GM18498 (cell line): ENCODE data around the gene TMEM239.
"Not testable (repeated sequence)": the region's sequence is repeated elsewhere in the genome, so short reads cannot be mapped to it uniquely, and the experiment has no call there.

Experiments
- ATAC-seq: cut with Tn5 transposase; IDR thresholded peaks from one replicate; pipeline ENCODE4 v1.9.1; 2021; ENCODE audit warnings: mild to moderate bottlenecking, moderate library complexity; ENCODE audit not compliant: unreplicated experiment

Gene TMEM239

GRCh38 chr20:2799688-2800520 lies 16.3 kb upstream of the TMEM239 start:
- no peak for ATAC-seq

- no peak for ATAC-seq
Measured at GRCh38 chr20:2800521-2801285, 15.5 kb upstream of the TMEM239 start, which contains the start of gene CPXM1. TSS of gene CPXM1 (minus strand) at chr20:2800627. CDS start at chr20:2800572, 55 bp downstream.

- ATAC-seq: no peak
Measured at GRCh38 chr20:2801286-2801728, 14.9 kb upstream of the TMEM239 start.

GRCh38 chr20:2804041-2804828 lies 11.9 kb upstream of the TMEM239 start:
- ATAC-seq: no peak

- no peak for ATAC-seq
Measured at GRCh38 chr20:2804852-2805688, 11.1 kb upstream of the TMEM239 start.

- ATAC-seq: no peak
Measured at GRCh38 chr20:2805689-2806350, 10.3 kb upstream of the TMEM239 start.

GRCh38 chr20:2806351-2806701 lies 9.8 kb upstream of the TMEM239 start:
- no peak for ATAC-seq

GRCh38 chr20:2807019-2807418 lies 9.1 kb upstream of the TMEM239 start:
- ATAC-seq: no peak

- not testable (repeated sequence) for ATAC-seq
Measured at GRCh38 chr20:2807929-2808328, 8.2 kb upstream of the TMEM239 start.

- no peak for ATAC-seq
Measured at GRCh38 chr20:2809690-2810089, 6.5 kb upstream of the TMEM239 start.

GRCh38 chr20:2812189-2812588 lies 4.0 kb upstream of the TMEM239 start:
- ATAC-seq: no peak

GRCh38 chr20:2814076-2814475 lies 2.1 kb upstream of the TMEM239 start:
- no peak for ATAC-seq

- ATAC-seq: no peak
Measured at GRCh38 chr20:2814587-2815051, 1.5 kb upstream of the TMEM239 start, which contains the start of gene C20orf141. TSS of gene C20orf141 (plus strand) at chr20:2814987. CDS start at chr20:2815185, 198 bp downstream.

- ATAC-seq: no peak
Measured at GRCh38 chr20:2815242-2815900, 793 bp upstream of the TMEM239 start.

GRCh38 chr20:2816583-2817340 lies 598 bp downstream of the TMEM239 start:
- no peak for ATAC-seq

- no peak for ATAC-seq
Measured at GRCh38 chr20:2817341-2817726, 1.2 kb downstream of the TMEM239 start.

- no peak for ATAC-seq
Measured at GRCh38 chr20:2817891-2818595, 1.9 kb downstream of the TMEM239 start.
